H1 (cell line): ENCODE results near the gene TEN1. TPM values are rescaled to one million over a fixed set of nuclear protein-coding genes. Genes with fewer than 3 reads are reported as not detected.

ENCODE experiments used
- CTCF ChIA-PET: fragments of 300-600 bp; sonication (Branson Sonifier 250); formaldehyde crosslinking; loops from one replicate; lab custom pipeline; 2021; ENCODE audit not compliant: partially characterized antibody; lab: Charles Lee
- POLR2A ChIA-PET: fragments of 300-600 bp; sonication (Branson Sonifier 250); formaldehyde crosslinking; loops from one replicate; lab custom pipeline; 2021; ENCODE audit warnings: inconsistent platforms; ENCODE audit not compliant: partially characterized antibody; lab: Charles Lee
- DNase-seq, 2 experiments: peaks; one replicate each; pipeline versions ENCODE4 v3.0.0 to v3.0.0-alpha.2; 2010 to 2022; ENCODE audit warnings: low spot score in 2 of 2, low read depth in 1 of 2, mixed read lengths in 1 of 2
- FAIRE-seq: peaks from 2 replicates; lab custom pipeline; 2011; peaks lifted over from hg19 to GRCh38; lab: Jason Lieb, UNC
- H2AFZ ChIP-seq: 2 replicates; pipeline ENCODE4 v1.8.1; 2012; ENCODE audit warnings: low read length, inconsistent platforms
- H2AK5ac ChIP-seq: 2 replicates; pipeline ENCODE4 v1.6.1; 2013; ENCODE audit warnings: low read depth, low read length
- H2BK120ac ChIP-seq: replicated peaks from 2 replicates; pipeline ENCODE3; 2013; ENCODE audit warnings: low read depth, low read length, inconsistent platforms
- H2BK12ac ChIP-seq: 2 replicates; pipeline ENCODE4 v1.6.1; 2013; ENCODE audit warnings: low read depth, low read length
- H2BK15ac ChIP-seq: 2 replicates; pipeline ENCODE4 v1.6.1; 2013; ENCODE audit warnings: low read length
- H2BK20ac ChIP-seq: 2 replicates; pipeline ENCODE4 v1.6.1; 2013; ENCODE audit warnings: low read length
- H2BK5ac ChIP-seq: 2 replicates; pipeline ENCODE4 v1.6.1; 2013; ENCODE audit warnings: low read depth, low read length
- H3K14ac ChIP-seq: 2 replicates; pipeline ENCODE4 v1.6.1; 2013; ENCODE audit warnings: inconsistent platforms; ENCODE audit not compliant: insufficient read length
- H3K18ac ChIP-seq: 2 replicates; pipeline ENCODE4 v1.6.1; 2013; ENCODE audit warnings: low read length; ENCODE audit errors: extremely low read depth
- H3K23ac ChIP-seq: 2 replicates; pipeline ENCODE4 v1.6.1; 2013; ENCODE audit warnings: inconsistent platforms; ENCODE audit not compliant: insufficient read length
- H3K23me2 ChIP-seq: 2 replicates; pipeline ENCODE4 v1.6.1; 2013; ENCODE audit warnings: low read depth, low read length
- H3K27ac ChIP-seq: 2 replicates; pipeline ENCODE4 v1.6.1; 2011; ENCODE audit warnings: low read depth, low read length, inconsistent platforms
- H3K27me3 ChIP-seq, 4 experiments: replicated peaks in 1 of 4; 1 replicate in 1 of 4; 2 replicates in 3 of 4; pipeline versions ENCODE4 v1.6.1 to v1.8.1; 2011 to 2013; ENCODE audit warnings: low read length in 3 of 4, mild to moderate bottlenecking in 3 of 4, inconsistent platforms in 2 of 4, mixed read lengths in 2 of 4, moderate library complexity in 1 of 4; ENCODE audit not compliant: control insufficient read depth in 3 of 4, insufficient read depth in 3 of 4; ENCODE audit errors: extremely low read depth in 1 of 4
- H3K36me3 ChIP-seq, 4 experiments: 2 replicates each; pipeline versions ENCODE4 v1.6.1 to v1.8.1; 2011 to 2013; ENCODE audit warnings: mild to moderate bottlenecking in 4 of 4, low read length in 3 of 4, moderate library complexity in 2 of 4, control low read depth in 1 of 4, inconsistent platforms in 1 of 4; ENCODE audit not compliant: insufficient read depth in 4 of 4, control insufficient read depth in 2 of 4
- H3K4ac ChIP-seq: replicated peaks from 2 replicates; pipeline ENCODE3; 2013; ENCODE audit warnings: low read length, low read depth, mixed read lengths, inconsistent platforms; ENCODE audit not compliant: insufficient read length
- H3K4me1 ChIP-seq, 4 experiments: replicated peaks in 1 of 4; 1 replicate in 1 of 4; 2 replicates in 3 of 4; pipeline versions ENCODE4 v1.6.1 to v1.8.1; 2011 to 2013; ENCODE audit warnings: low read length in 3 of 4, inconsistent platforms in 2 of 4, mixed read lengths in 1 of 4; ENCODE audit not compliant: insufficient read depth in 4 of 4, control insufficient read depth in 3 of 4
- H3K4me2 ChIP-seq, 2 experiments: 2 replicates each; pipeline versions ENCODE4 v1.6.1 to v1.8.1; 2011 to 2013; ENCODE audit warnings: low read depth in 2 of 2, low read length in 2 of 2, control low read depth in 1 of 2, inconsistent platforms in 1 of 2, mild to moderate bottlenecking in 1 of 2; ENCODE audit not compliant: insufficient read depth in 1 of 2
- H3K4me3 ChIP-seq, 4 experiments: fragments of 200-600, 300-600 bp in 1 of 4; sonication (generic), shearing (Covaris generic), sonication (Bioruptor Twin) in 1 of 4; 2 replicates each; pipeline versions ENCODE4 v1.5.1 to v1.8.1; 2011 to 2016; ENCODE audit warnings: low read length in 4 of 4, low read depth in 3 of 4, control low read depth in 2 of 4, inconsistent platforms in 2 of 4, mild to moderate bottlenecking in 2 of 4, mixed read lengths in 1 of 4, moderate library complexity in 1 of 4; ENCODE audit not compliant: insufficient read depth in 2 of 4; ENCODE audit errors: extremely low read depth in 1 of 4
- H3K56ac ChIP-seq: replicated peaks from 2 replicates; pipeline ENCODE3; 2013; ENCODE audit warnings: low read depth, mild to moderate bottlenecking, mixed read lengths, low read length, inconsistent platforms; ENCODE audit not compliant: insufficient read length
- H3K79me1 ChIP-seq: 2 replicates; pipeline ENCODE4 v1.6.1; 2013; ENCODE audit warnings: low read depth, low read length, control low read depth
- H3K79me2 ChIP-seq, 2 experiments: 2 replicates each; pipeline versions ENCODE4 v1.6.1 to v1.8.1; 2012 to 2013; ENCODE audit warnings: low read length in 2 of 2, mild to moderate bottlenecking in 2 of 2, inconsistent platforms in 1 of 2; ENCODE audit not compliant: insufficient read depth in 2 of 2, control insufficient read depth in 1 of 2
- H3K9ac ChIP-seq, 4 experiments: replicated peaks in 1 of 4; 1 replicate in 1 of 4; 2 replicates in 3 of 4; pipeline versions ENCODE4 v1.6.1 to v1.8.1; 2011 to 2013; ENCODE audit warnings: low read depth in 3 of 4, low read length in 3 of 4, control low read depth in 2 of 4, mild to moderate bottlenecking in 2 of 4, moderate library complexity in 2 of 4, inconsistent platforms in 1 of 4; ENCODE audit errors: extremely low read depth in 1 of 4
- H3K9me3 ChIP-seq, 2 experiments: 2 replicates each; pipeline versions ENCODE4 v1.6.1 to v1.8.1; 2012 to 2013; ENCODE audit warnings: mild to moderate bottlenecking in 2 of 2, moderate library complexity in 2 of 2, control low read depth in 1 of 2, inconsistent platforms in 1 of 2, low read depth in 1 of 2, low read length in 1 of 2, mixed read lengths in 1 of 2; ENCODE audit not compliant: insufficient read depth in 2 of 2
- H4K20me1 ChIP-seq, 2 experiments: replicated peaks in 1 of 2; 2 replicates each; pipeline versions ENCODE3 to v1.8.1; 2011 to 2013; ENCODE audit warnings: inconsistent platforms in 2 of 2, low read length in 2 of 2, mild to moderate bottlenecking in 1 of 2; ENCODE audit not compliant: insufficient read depth in 2 of 2, control insufficient read depth in 1 of 2
- H4K5ac ChIP-seq: 2 replicates; pipeline ENCODE4 v1.6.1; 2013; ENCODE audit warnings: low read length, low read depth, mixed read lengths, inconsistent platforms; ENCODE audit not compliant: insufficient read length
- H4K8ac ChIP-seq: 2 replicates; pipeline ENCODE4 v1.8.0; 2013; ENCODE audit warnings: mild to moderate bottlenecking, moderate library complexity, low read length, inconsistent platforms; ENCODE audit not compliant: insufficient read depth; ENCODE audit errors: extremely low read depth
- H4K91ac ChIP-seq: replicated peaks from 2 replicates; pipeline ENCODE3; 2013; ENCODE audit warnings: low read length, mixed read lengths, inconsistent platforms; ENCODE audit not compliant: insufficient read length
- BRCA1 ChIP-seq: IDR thresholded peaks from 2 replicates; pipeline ENCODE4 v1.6.1; 2012; ENCODE audit warnings: low read depth, low read length, improper control_type of control experiment
- E2F6 ChIP-seq: IDR thresholded peaks from 2 replicates; pipeline ENCODE4 v1.6.1; 2012; ENCODE audit warnings: inconsistent platforms
- WGBS, 2 experiments: shearing (Covaris generic) in 1 of 2; methylation state at CpG; one replicate each; pipeline versions ENCODE4 v1.1.6 to v1.1.7; 2013 to 2015; ENCODE audit warnings: low lambda C conversion rate in 2 of 2, mixed read lengths in 2 of 2, inconsistent platforms in 1 of 2, low coverage in 1 of 2, missing lambda C conversion rate in 1 of 2; ENCODE audit not compliant: insufficient replicate concordance in 2 of 2, insufficient coverage in 1 of 2, insufficient read length in 1 of 2; ENCODE audit errors: extremely low coverage in 1 of 2, missing lambda C conversion rate in 1 of 2; 5-methylcytosine and 5-hydroxymethylcytosine counted together
- polyA plus RNA-seq, 7 experiments: library from polyadenylated mRNA; depleted of rRNA in 3 of 7; stranded (reverse) in 5 of 7; unstranded in 2 of 7; fragments of >200 nt in 5 of 7; fragments of 200-250 nt in 2 of 7; gene quantifications; 1 replicate in 5 of 7; 2 replicates in 1 of 7; 4 replicates in 1 of 7; pipeline versions ENCODE4 v1.2.1 to v1.2.3, GENCODE V29; 2011 to 2013; ENCODE audit warnings: missing spikeins in 2 of 7, mixed read lengths in 2 of 7
- total RNA-seq: library from RNA; stranded (reverse); fragmentation: NEBNext Ultra II Directional; extraction: Animal tissue kit (Norgen Biotek cat#: 25700); gene quantifications from 2 replicates; pipeline ENCODE4 v1.2.1, GENCODE V29; 2021

The TEN1 gene
- total and polyA plus RNA-seq, 2 of the 8 experiments (the other 6 are each of a cell fraction or from before 2014, with no cell fraction given): 15.9 to 18.7 TPM

- no peak overlapping the region for H3K4me2 ChIP-seq
- TF ChIP-seq BRCA1 (no peak), E2F6 (peak; percentile 28; the same call in 1 of the 2 replicates)
- no peak overlapping the region for H3K14ac ChIP-seq
- no peak overlapping the region for H3K4me3 ChIP-seq
- no peak overlapping the region for H4K5ac ChIP-seq
- POLR2A ChIA-PET: interaction anchor here (0.6 to 3.0 kb wide), 4 partner anchors 48 to 460 kb away, joined by 3 to 9 read pairs (median 3); partner anchors contain the start of gene ZACN
- peak overlapping the region; percentile 88; the same call in 1 of the 2 replicates for H2BK15ac ChIP-seq
- CTCF ChIA-PET: interaction anchor here (0.6 to 13.7 kb wide), 9 partner anchors 9 to 1123 kb away, joined by 3 to 229 read pairs (median 4); partner anchors contain the start of gene CDK3
- H4K8ac ChIP-seq: no peak overlapping the region; the same call in 1 of the 2 replicates
- no peak overlapping the region; the same call in 1 of the 2 replicates for H2BK5ac ChIP-seq
- no peaks in the 10 kb centered on the region for H3K79me2 ChIP-seq
- no peaks in the 10 kb centered on the region for H3K36me3 ChIP-seq
- H3K27me3 ChIP-seq: no peaks in the 10 kb centered on the region
- no peak overlapping the region for H2AK5ac ChIP-seq
- no peaks in the 10 kb centered on the region for H3K79me1 ChIP-seq
- H4K20me1 ChIP-seq: no peaks in the 10 kb centered on the region
- FAIRE-seq: no peak
- H3K23me2 ChIP-seq: no peaks in the 10 kb centered on the region
- no peak overlapping the region for H2BK120ac ChIP-seq
- peaks cover 0 to 18% (median 8%) of the 10 kb centered on the region in 4 experiments; a peak in 6 of 7 replicates for H3K4me1 ChIP-seq
- no peak for DNase-seq
- H2AFZ ChIP-seq: no peak overlapping the region
- H3K27ac ChIP-seq: no peak overlapping the region
- 94% methylated on average over 19 of the region's 20 CpGs; no CpG with 5 or more reads in 1 of the 2 experiments for WGBS, 2 experiments
- no peak overlapping the region for H4K91ac ChIP-seq
- H3K4ac ChIP-seq: no peak overlapping the region
- no peak overlapping the region for H2BK20ac ChIP-seq
- no peak overlapping the region for H3K9ac ChIP-seq
- H3K56ac ChIP-seq: no peak overlapping the region
- H3K9me3 ChIP-seq: no peaks in the 10 kb centered on the region
- peak overlapping the region; percentile 50; the same call in 1 of the 2 replicates for H2BK12ac ChIP-seq
- H3K23ac ChIP-seq: no peak overlapping the region
- no peak overlapping the region for H3K18ac ChIP-seq
Measured at GRCh38 chr17:76032073-76032779, 53.2 kb downstream of the TEN1 start.
